HepG2 (cell line): ENCODE data around the gene TCF25. TPM values are rescaled to one million over a fixed set of nuclear protein-coding genes. Genes with fewer than 3 reads are reported as not detected.

Source experiments
- FOSL2 ChIP-seq: sonication (generic); formaldehyde crosslinking; IDR thresholded peaks from 2 replicates; pipeline ENCODE4 v1.4.0; 2020; ENCODE audit warnings: missing genetic modification reagents
- FOXM1 ChIP-seq: sonication (generic); formaldehyde crosslinking; IDR thresholded peaks from 2 replicates; pipeline ENCODE4 v1.5.0; 2020; ENCODE audit warnings: missing genetic modification reagents
- HDAC6 ChIP-seq: fragments of 200-600 bp; sonication (generic); IDR thresholded peaks from 2 replicates; pipeline ENCODE4 v1.7.0; 2017; ENCODE audit warnings: mild to moderate bottlenecking, antibody characterized with exemption, low read length, low read depth
- NR2F6 ChIP-seq, 2 experiments: IDR thresholded peaks; 2 replicates each; pipeline ENCODE4 v1.6.1; 2016; ENCODE audit warnings: antibody characterized with exemption in 1 of 2, mild to moderate bottlenecking in 1 of 2
- PHF21A ChIP-seq: sonication (generic); formaldehyde crosslinking; IDR thresholded peaks from 2 replicates; pipeline ENCODE4 v1.5.0; 2020; ENCODE audit warnings: mild to moderate bottlenecking, missing genetic modification reagents
- SNAPC2 ChIP-seq: sonication (generic); formaldehyde crosslinking; IDR thresholded peaks from 2 replicates; pipeline ENCODE4 v1.8.1; 2022; ENCODE audit warnings: mild to moderate bottlenecking, missing genetic modification reagents
- SP5 ChIP-seq: IDR thresholded peaks from 2 replicates; pipeline ENCODE4 v1.6.1; 2016; ENCODE audit warnings: low read depth, borderline replicate concordance
- TCF12 ChIP-seq, 2 experiments: fragments of 450-650 bp in 1 of 2; sonication (generic) in 1 of 2; formaldehyde crosslinking in 1 of 2; IDR thresholded peaks; 2 replicates each; pipeline versions ENCODE4 v1.6.1 to v1.8.0; 2017 to 2022; ENCODE audit warnings: antibody characterized with exemption in 1 of 2, mild to moderate bottlenecking in 1 of 2, missing genetic modification reagents in 1 of 2, moderate library complexity in 1 of 2
- ZKSCAN8 ChIP-seq: IDR thresholded peaks from 2 replicates; pipeline ENCODE4 v1.6.1; 2016; ENCODE audit warnings: borderline replicate concordance, missing genetic modification reagents, missing compliant biosample characterization
- ZNF296 ChIP-seq: sonication (generic); formaldehyde crosslinking; conservative IDR thresholded peaks from 2 replicates; pipeline ENCODE4 v1.5.0; 2020; ENCODE audit warnings: mild to moderate bottlenecking, missing genetic modification reagents
- ZNF850 ChIP-seq: sonication (generic); formaldehyde crosslinking; conservative IDR thresholded peaks from 2 replicates; pipeline ENCODE4 v1.9.0; 2021; ENCODE audit warnings: mild to moderate bottlenecking, missing genetic modification reagents
- ZSCAN9 ChIP-seq: IDR thresholded peaks from 2 replicates; pipeline ENCODE4 v1.6.1; 2016; ENCODE audit warnings: borderline replicate concordance
- polyA plus RNA-seq, 8 experiments: library from polyadenylated mRNA; depleted of rRNA in 3 of 8; stranded (reverse) in 7 of 8; unstranded in 1 of 8; fragments of >200 nt; fragmentation: Illumina TruSeq in 4 of 8; extraction: Trizol in 4 of 8; gene quantifications; 2 replicates each; pipeline versions ENCODE4 v1.2.1 to v1.2.3, GENCODE V29; 2011 to 2016; ENCODE audit warnings: low read depth in 4 of 8, missing spikeins in 1 of 8, mixed read lengths in 1 of 8; ENCODE audit not compliant: insufficient read depth in 1 of 8
- total RNA-seq, 5 experiments: library from RNA; depleted of rRNA; stranded (reverse); fragments of >200 nt; fragmentation: Illumina TruSeq; extraction: Trizol; gene quantifications; 2 replicates each; pipeline ENCODE4 v1.2.3, GENCODE V29; 2016; ENCODE audit warnings: low read depth in 1 of 5
- TF ChIP-seq, protein P1 (sequence below): IDR thresholded peaks from 2 replicates; pipeline ENCODE4 v1.6.1; 2016; ENCODE audit warnings: missing biosample characterization, missing genetic modification reagents, low read depth
- TF ChIP-seq, protein P2 (sequence below): sonication (generic); formaldehyde crosslinking; IDR thresholded peaks from 2 replicates; pipeline ENCODE4 v1.4.0; 2020; ENCODE audit warnings: mild to moderate bottlenecking, missing genetic modification reagents
- TF ChIP-seq, protein P3 (sequence below): sonication (generic); formaldehyde crosslinking; IDR thresholded peaks from 2 replicates; pipeline ENCODE4 v1.9.0; 2022; ENCODE audit warnings: low read depth, missing genetic modification reagents
- TF ChIP-seq, protein P4 (sequence below): sonication (generic); formaldehyde crosslinking; conservative IDR thresholded peaks from 2 replicates; pipeline ENCODE4 v1.4.0; 2020; ENCODE audit warnings: missing genetic modification reagents
- TF ChIP-seq, protein P5 (sequence below): sonication (generic); formaldehyde crosslinking; IDR thresholded peaks from 2 replicates; pipeline ENCODE4 v1.5.0; 2020; ENCODE audit warnings: mild to moderate bottlenecking, missing genetic modification reagents

Gene TCF25
- total and polyA plus RNA-seq, 2 of the 13 experiments (the other 11 are each of a cell fraction or from before 2014, with no cell fraction given), result 138 to 206 TPM

DNA sequence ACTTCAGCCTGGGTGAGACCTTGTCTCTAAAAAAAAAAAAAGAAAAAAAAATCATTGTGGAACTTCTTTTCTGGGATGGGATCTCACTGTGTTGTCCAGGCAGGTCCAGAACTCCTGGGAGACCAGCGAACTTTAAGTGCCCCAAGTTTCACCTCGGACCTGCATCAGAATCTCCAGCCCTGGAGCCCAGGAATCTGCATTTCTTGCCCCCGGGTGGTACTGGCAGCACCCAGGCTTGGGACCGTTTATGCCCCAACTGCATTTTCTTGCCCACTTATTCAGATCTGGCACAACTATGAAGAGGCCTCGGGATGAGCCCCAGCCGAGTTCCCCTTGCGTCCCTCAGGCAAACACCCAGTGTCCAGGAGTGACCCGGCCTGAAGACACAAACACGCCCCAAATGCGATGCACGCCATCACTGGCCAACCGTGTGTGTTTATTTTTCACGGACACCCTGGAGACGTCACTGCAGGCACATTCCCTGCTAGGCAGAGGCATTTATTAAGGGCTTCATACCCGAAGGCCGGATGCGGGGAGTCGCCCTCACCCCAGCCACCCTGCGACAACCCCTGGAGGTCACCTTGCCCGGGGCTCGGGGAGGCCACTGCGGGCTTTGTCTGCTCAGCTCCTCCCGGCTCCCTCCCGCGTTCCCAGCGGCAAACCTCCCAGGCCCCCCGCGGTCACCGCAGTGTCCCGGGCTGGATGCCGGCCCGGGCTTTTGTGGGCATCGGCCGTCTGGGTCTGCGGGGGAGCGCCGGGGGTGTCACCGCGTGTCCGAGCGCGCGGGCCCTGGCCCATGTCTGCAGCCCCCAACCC lies 45.8 kb upstream of the TCF25 start (continued):
- TF ChIP-seq FOSL2 (CRISPR knock-in tag) (peak; percentile 42), ZNF850 (peak; percentile 61; the same call in 1 of the 2 replicates), PHF21A (CRISPR knock-in tag) (peak; percentile 86), FOXM1 (CRISPR knock-in tag) (no peak), NR2F6 (IDR thresholded peaks at IDR 0.05) (no peak), NR2F6 (CRISPR knock-in tag; IDR thresholded peaks at IDR 0.05) (peak; percentile 15; the same call in 1 of the 2 replicates), SNAPC2 (no peak), ZSCAN9 (CRISPR knock-in tag) (no peak), TCF12 (IDR thresholded peaks at IDR 0.05) (no peak), TCF12 (CRISPR knock-in tag; IDR thresholded peaks at IDR 0.05) (0 out of 2 replicates have a peak, but pooled peaks have one; percentile 73), SP5 (no peak; the same call in 1 of the 2 replicates), HDAC6 (no peak), ZNF296 (CRISPR knock-in tag) (no peak; the same call in 1 of the 2 replicates), ZKSCAN8 (CRISPR knock-in tag) (no peak)
- TF ChIP-seq, protein P1, sequence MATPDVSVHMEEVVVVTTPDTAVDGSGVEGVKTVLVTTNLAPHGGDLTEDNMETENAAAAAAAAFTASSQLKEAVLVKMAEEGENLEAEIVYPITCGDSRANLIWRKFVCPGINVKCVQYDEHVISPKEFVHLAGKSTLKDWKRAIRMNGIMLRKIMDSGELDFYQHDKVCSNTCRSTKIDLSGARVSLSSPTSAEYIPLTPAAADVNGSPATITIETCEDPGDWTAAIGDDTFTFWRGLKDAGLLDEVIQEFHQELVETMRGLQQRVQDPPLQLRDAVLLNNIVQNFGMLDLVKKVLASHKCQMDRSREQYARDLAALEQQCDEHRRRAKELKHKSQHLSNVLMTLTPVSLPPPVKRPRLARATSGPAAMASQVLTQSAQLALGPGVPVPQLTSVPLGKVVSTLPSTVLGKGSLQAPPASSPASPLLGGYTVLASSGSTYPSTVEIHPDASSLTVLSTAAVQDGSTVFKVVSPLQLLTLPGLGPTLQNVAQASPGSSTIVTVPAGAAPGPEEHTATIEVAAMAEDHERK (CRISPR knock-in tag), result no peak
- TF ChIP-seq, protein P2, sequence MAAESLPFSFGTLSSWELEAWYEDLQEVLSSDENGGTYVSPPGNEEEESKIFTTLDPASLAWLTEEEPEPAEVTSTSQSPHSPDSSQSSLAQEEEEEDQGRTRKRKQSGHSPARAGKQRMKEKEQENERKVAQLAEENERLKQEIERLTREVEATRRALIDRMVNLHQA (CRISPR knock-in tag), result no peak
- TF ChIP-seq, protein P3, sequence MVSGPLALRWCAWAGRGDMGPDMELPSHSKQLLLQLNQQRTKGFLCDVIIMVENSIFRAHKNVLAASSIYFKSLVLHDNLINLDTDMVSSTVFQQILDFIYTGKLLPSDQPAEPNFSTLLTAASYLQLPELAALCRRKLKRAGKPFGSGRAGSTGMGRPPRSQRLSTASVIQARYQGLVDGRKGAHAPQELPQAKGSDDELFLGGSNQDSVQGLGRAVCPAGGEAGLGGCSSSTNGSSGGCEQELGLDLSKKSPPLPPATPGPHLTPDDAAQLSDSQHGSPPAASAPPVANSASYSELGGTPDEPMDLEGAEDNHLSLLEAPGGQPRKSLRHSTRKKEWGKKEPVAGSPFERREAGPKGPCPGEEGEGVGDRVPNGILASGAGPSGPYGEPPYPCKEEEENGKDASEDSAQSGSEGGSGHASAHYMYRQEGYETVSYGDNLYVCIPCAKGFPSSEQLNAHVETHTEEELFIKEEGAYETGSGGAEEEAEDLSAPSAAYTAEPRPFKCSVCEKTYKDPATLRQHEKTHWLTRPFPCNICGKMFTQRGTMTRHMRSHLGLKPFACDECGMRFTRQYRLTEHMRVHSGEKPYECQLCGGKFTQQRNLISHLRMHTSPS (CRISPR knock-in tag), result no peak
- TF ChIP-seq, protein P4, sequence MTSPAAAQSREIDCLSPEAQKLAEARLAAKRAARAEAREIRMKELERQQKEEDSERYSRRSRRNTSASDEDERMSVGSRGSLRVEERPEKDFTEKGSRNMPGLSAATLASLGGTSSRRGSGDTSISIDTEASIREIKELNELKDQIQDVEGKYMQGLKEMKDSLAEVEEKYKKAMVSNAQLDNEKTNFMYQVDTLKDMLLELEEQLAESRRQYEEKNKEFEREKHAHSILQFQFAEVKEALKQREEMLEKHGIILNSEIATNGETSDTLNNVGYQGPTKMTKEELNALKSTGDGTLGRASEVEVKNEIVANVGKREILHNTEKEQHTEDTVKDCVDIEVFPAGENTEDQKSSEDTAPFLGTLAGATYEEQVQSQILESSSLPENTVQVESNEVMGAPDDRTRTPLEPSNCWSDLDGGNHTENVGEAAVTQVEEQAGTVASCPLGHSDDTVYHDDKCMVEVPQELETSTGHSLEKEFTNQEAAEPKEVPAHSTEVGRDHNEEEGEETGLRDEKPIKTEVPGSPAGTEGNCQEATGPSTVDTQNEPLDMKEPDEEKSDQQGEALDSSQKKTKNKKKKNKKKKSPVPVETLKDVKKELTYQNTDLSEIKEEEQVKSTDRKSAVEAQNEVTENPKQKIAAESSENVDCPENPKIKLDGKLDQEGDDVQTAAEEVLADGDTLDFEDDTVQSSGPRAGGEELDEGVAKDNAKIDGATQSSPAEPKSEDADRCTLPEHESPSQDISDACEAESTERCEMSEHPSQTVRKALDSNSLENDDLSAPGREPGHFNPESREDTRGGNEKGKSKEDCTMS (CRISPR knock-in tag), result no peak
- TF ChIP-seq, protein P5, sequence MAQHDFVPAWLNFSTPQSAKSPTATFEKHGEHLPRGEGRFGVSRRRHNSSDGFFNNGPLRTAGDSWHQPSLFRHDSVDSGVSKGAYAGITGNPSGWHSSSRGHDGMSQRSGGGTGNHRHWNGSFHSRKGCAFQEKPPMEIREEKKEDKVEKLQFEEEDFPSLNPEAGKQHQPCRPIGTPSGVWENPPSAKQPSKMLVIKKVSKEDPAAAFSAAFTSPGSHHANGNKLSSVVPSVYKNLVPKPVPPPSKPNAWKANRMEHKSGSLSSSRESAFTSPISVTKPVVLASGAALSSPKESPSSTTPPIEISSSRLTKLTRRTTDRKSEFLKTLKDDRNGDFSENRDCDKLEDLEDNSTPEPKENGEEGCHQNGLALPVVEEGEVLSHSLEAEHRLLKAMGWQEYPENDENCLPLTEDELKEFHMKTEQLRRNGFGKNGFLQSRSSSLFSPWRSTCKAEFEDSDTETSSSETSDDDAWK, result no peak
